Gastrocnemius medialis (tissue), 4 donors: Measurements from ENCODE around the gene P2RX4. TPM values are rescaled to one million over a fixed set of nuclear protein-coding genes. Genes with fewer than 3 reads are reported as not detected.
A peak's percentile ranks its signal among the peaks of the same experiment; 100 is the strongest.
"Not testable (repeated sequence)": the region's sequence is repeated elsewhere in the genome, so short reads cannot be mapped to it uniquely, and the experiment has no call there.

ENCODE experiments used
- ATAC-seq, 2 donors: fragments of 150-250 bp; one replicate each; pipeline ENCODE4 v1.9.1; 2016
- DNase-seq, 2 donors: peaks; one replicate each; pipeline ENCODE4 v3.0.0-alpha.2; 2019
- H3K27ac ChIP-seq, 4 donors: fragments of 200-600 bp; sonication (generic); 1 replicate in 1 of 4; 2 replicates in 3 of 4; pipeline ENCODE4 v1.5.1; 2016 to 2018; ENCODE audit warnings: mild to moderate bottlenecking in 2 of 4, moderate library complexity in 1 of 4
- H3K27me3 ChIP-seq, 3 donors: fragments of 200-600 bp; sonication (generic) in 2 of 3; 1 replicate in 1 of 3; 2 replicates in 2 of 3; pipeline versions ENCODE4 v1.5.1 to v1.6.0; 2016 to 2019; ENCODE audit warnings: mild to moderate bottlenecking in 1 of 3, moderate library complexity in 1 of 3
- H3K36me3 ChIP-seq, 2 donors: fragments of 200-600 bp; sonication (generic) in 1 of 2; one replicate each; pipeline ENCODE4 v1.5.1; 2017 to 2018
- H3K4me1 ChIP-seq, 2 donors: fragments of 200-600 bp; sonication (generic) in 1 of 2; one replicate each; pipeline ENCODE4 v1.5.1; 2016 to 2017; ENCODE audit warnings: mild to moderate bottlenecking in 2 of 2
- H3K4me3 ChIP-seq, 4 donors: fragments of 200-600 bp; sonication (generic) in 3 of 4; 1 replicate in 1 of 4; 2 replicates in 3 of 4; pipeline ENCODE4 v1.5.1; 2016 to 2019; ENCODE audit warnings: mild to moderate bottlenecking in 2 of 4
- H3K9me3 ChIP-seq, 3 donors: fragments of 200-600 bp; sonication (generic) in 2 of 3; 1 replicate in 1 of 3; 2 replicates in 2 of 3; pipeline ENCODE4 v1.5.1; 2016 to 2019
- CTCF ChIP-seq, 5 experiments: fragments of 450-650 bp in 3 of 5; fragments of 200-600 bp in 2 of 5; sonication (generic) in 2 of 5; IDR thresholded peaks in 4 of 5; conservative IDR thresholded peaks in 1 of 5; 1 replicate in 4 of 5; 2 replicates in 1 of 5; pipeline ENCODE4 v1.5.1; 2016 to 2019; ENCODE audit warnings: antibody characterized with exemption in 5 of 5, mild to moderate bottlenecking in 3 of 5, moderate library complexity in 3 of 5
- POLR2A ChIP-seq, 2 donors: fragments of 450-650 bp; IDR thresholded peaks; one replicate each; pipeline ENCODE4 v1.6.1; 2017; ENCODE audit warnings: antibody characterized with exemption in 2 of 2, mild to moderate bottlenecking in 2 of 2, moderate library complexity in 2 of 2
- in situ Hi-C, 4 donors: fragments of 200-750 bp; cut with MboI; loops; one replicate each; pipeline versions ENCODE4 v1.15.0 to v1.8.0; 2017; ENCODE audit warnings: low sequenced_read_pairs in 4 of 4
- intact Hi-C: fragments of 100-400 bp; cut with DNase I; formaldehyde crosslinking; loops from one replicate; pipeline ENCODE4 v1.15.1; 2023; ENCODE audit warnings: low total_unique reads
- total RNA-seq, 4 donors: library from RNA; depleted of rRNA; stranded (reverse); fragments of >200 nt; gene quantifications; one replicate each; pipeline versions ENCODE4 v1.1.0 to v1.2.3, GENCODE V29; 2016

P2RX4 gene
- 1 to 10 TPM; 3.9 to 7.9 (median 6.1) TPM for total RNA-seq

DNA sequence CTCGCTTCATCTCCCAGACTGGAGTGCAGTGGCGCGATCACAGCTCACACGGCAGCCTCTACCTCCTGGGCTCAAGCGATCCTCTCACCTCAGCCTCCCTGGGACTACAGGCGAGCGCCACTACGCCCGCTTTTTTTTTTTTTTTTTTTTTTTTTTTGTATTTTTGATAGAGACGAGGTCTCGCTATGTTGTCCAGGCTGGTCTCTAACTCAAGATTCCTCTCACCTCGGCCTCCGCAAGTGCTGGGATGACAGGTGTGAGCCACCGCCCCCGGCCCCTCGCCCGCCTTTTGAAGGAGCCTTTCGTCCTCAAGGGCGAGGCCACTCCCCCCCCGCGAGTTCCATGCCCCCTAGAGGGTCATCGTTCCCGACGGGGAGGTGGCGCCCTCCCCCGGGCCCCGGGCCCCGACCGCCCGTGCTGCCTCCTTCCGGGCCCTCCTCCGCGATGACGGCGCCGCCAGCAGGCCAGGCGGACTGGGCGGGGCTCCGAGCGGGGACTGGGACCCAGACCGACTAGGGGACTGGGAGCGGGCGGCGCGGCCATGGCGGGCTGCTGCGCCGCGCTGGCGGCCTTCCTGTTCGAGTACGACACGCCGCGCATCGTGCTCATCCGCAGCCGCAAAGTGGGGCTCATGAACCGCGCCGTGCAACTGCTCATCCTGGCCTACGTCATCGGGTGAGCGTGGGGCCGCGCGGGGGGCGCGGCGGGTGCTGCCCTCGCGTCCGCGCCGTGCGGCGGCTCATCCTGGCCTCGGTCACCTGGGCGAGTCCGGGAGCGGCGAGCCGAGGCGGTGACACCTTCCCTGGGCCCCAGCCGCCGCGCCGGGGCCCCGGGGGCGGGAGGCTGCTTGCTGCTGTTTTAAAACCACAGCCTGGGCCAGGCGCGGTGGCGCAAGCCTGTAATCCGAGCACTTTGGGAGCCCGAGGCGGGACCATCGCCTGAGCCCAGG, at the start of gene P2RX4:
Gene P2RX4 (plus strand): TSS at position 506 of the 949 bp plus-strand sequence. CDS start 36 bp downstream, at position 542.
- no peaks in the 10 kb centered on the region for H3K36me3 ChIP-seq
- ATAC-seq (peak; percentile 67 to 75), DNase-seq (peak; percentile 38 to 63)
- H3K4me1 ChIP-seq = peaks cover 0 to 8% of the 10 kb centered on the region in 2 donors
- peak; percentile 60 to 68 for TF ChIP-seq POLR2A (IDR thresholded peaks at IDR 0.05)
- TF ChIP-seq CTCF (IDR thresholded peaks at IDR 0.05 in 4 of 5, conservative IDR thresholded peaks at IDR 0.05 in 1 of 5) = no peak
- H3K27ac ChIP-seq = peak within 1 kb of the TSS; percentile 65 to 80 (median 74)
- intact Hi-C loops = loop anchor here (5.0 kb wide), 1 partner anchor 83 kb away; no protein-coding TSS in a partner anchor
- H3K27me3 ChIP-seq = no peaks in the 10 kb centered on the region
- H3K9me3 ChIP-seq = no peaks in the 10 kb centered on the region
- in situ Hi-C loops = no loop called here
- peak within 1 kb of the TSS; percentile 60 to 74 (median 71) for H3K4me3 ChIP-seq

DNA sequence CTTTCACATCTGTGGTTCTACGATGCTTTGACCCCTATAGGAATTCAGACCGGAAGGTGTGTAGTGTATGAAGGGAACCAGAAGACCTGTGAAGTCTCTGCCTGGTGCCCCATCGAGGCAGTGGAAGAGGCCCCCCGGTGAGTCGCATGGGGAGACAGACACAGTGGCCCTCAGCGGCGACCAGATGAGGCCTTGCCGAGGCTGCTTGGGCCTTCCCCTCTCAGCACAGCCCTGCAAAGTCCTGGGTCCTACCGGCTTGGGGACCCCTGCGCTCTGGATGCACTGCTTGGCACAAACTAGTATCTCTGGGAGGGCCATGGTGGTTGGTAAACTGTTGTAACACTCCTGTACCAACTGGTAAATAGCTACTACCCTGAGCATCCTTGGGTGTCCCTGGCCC, 47.5 kb upstream of the P2RX4 start:
- H3K4me3 ChIP-seq = no peak overlapping the region
- H3K27me3 ChIP-seq = no peaks in the 10 kb centered on the region
- H3K36me3 ChIP-seq = no peaks in the 10 kb centered on the region
- H3K4me1 ChIP-seq = no peaks in the 10 kb centered on the region
- intact Hi-C loops (no loop called here), in situ Hi-C loops (no loop called here)
- H3K27ac ChIP-seq = no peak overlapping the region
- ATAC-seq = no peak
- DNase-seq = no peak
- TF ChIP-seq CTCF (IDR thresholded peaks at IDR 0.05 in 4 of 5, conservative IDR thresholded peaks at IDR 0.05 in 1 of 5) (no peak), POLR2A (IDR thresholded peaks at IDR 0.05) (no peak)
- no peaks in the 10 kb centered on the region for H3K9me3 ChIP-seq

DNA sequence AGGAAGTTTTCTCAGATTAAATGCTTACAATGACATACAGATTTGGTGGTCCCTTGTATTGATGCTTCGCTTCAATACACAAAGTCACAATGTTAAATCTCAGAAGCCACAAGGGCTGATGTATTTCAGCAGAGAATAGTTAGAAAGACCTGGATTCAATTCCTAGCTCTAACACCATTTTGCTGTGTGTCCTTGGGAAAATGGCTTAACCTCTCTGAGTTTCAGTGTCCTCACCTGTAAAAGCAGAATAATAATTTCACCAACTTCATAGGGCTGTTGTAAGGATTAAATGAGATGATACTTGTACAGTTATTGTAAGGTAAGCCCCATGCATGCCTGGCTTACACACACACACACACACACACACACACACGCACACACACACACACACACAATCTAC, 46.9 kb upstream of the P2RX4 start:
- TF ChIP-seq CTCF (IDR thresholded peaks at IDR 0.05 in 4 of 5, conservative IDR thresholded peaks at IDR 0.05 in 1 of 5) (no peak), POLR2A (IDR thresholded peaks at IDR 0.05) (no peak)
- intact Hi-C loops = no loop called here
- no peaks in the 10 kb centered on the region for H3K9me3 ChIP-seq
- ATAC-seq (no peak), DNase-seq (no peak)
- no peaks in the 10 kb centered on the region for H3K36me3 ChIP-seq
- H3K4me1 ChIP-seq = no peaks in the 10 kb centered on the region
- H3K27me3 ChIP-seq = no peaks in the 10 kb centered on the region
- in situ Hi-C loops = no loop called here
- H3K27ac ChIP-seq = no peak overlapping the region
- no peak overlapping the region for H3K4me3 ChIP-seq

- H3K4me3 ChIP-seq, H3K36me3 ChIP-seq, ATAC-seq, H3K4me1 ChIP-seq, H3K9me3 ChIP-seq, intact Hi-C loops, H3K27ac ChIP-seq, in situ Hi-C loops, DNase-seq, H3K27me3 ChIP-seq: not testable (repeated sequence)
These were observed 45.1 kb upstream of the P2RX4 start for GRCh38 chr12:121164839-121165238.

- Histone ChIP-seq H3K27ac (no peak overlapping the region), H3K27me3 (no peaks in the 10 kb centered on the region), H3K4me1 (no peaks in the 10 kb centered on the region), H3K9me3 (no peaks in the 10 kb centered on the region), H3K4me3 (no peak overlapping the region), H3K36me3 (no peaks in the 10 kb centered on the region)
- DNase-seq (no peak), ATAC-seq (no peak)
- in situ Hi-C loops (no loop called here), intact Hi-C loops (no loop called here)
- no peak for TF ChIP-seq POLR2A (IDR thresholded peaks at IDR 0.05)
- TF ChIP-seq CTCF (IDR thresholded peaks at IDR 0.05 in 4 of 5, conservative IDR thresholded peaks at IDR 0.05 in 1 of 5) = no peak
These were observed 44.6 kb upstream of the P2RX4 start for GRCh38 chr12:121165316-121165715.
